Measurements from ENCODE around the gene LRRC49.
"Not testable (repeated sequence)": the region's sequence is repeated elsewhere in the genome, so short reads cannot be mapped to it uniquely, and the experiment has no call there.

The LRRC49 gene

GRCh38 chr15:70869346-70869745 is 23.3 kb upstream of the LRRC49 start:
- no peak for DNase-seq

- DNase-seq: no peak
Measured at GRCh38 chr15:70870051-70870450, 22.6 kb upstream of the LRRC49 start.

- DNase-seq: not testable (repeated sequence)
Measured at GRCh38 chr15:70871490-70871889, 21.1 kb upstream of the LRRC49 start.

- no peak for DNase-seq
Measured at GRCh38 chr15:70873232-70874054, 19.2 kb upstream of the LRRC49 start.

- no peak for DNase-seq
Measured at GRCh38 chr15:70875001-70875782, 17.4 kb upstream of the LRRC49 start.

- DNase-seq: no peak
Measured at GRCh38 chr15:70876011-70876410, 16.6 kb upstream of the LRRC49 start.

- no peak for DNase-seq
Measured at GRCh38 chr15:70876683-70877082, 15.9 kb upstream of the LRRC49 start.

- DNase-seq: no peak
Measured at GRCh38 chr15:70879401-70879800, 13.2 kb upstream of the LRRC49 start.

- DNase-seq: no peak
Measured at GRCh38 chr15:70880781-70881180, 11.8 kb upstream of the LRRC49 start.

GRCh38 chr15:70882361-70882760 is 10.3 kb upstream of the LRRC49 start:
- DNase-seq: no peak

GRCh38 chr15:70892912-70893560 is 410 bp downstream of the LRRC49 start:
- DNase-seq: peak; percentile 18

- DNase-seq: no peak
Measured at GRCh38 chr15:70902107-70902506, 9.5 kb downstream of the LRRC49 start.

GRCh38 chr15:70906842-70907241 is 14.2 kb downstream of the LRRC49 start:
- no peak for DNase-seq

- no peak for DNase-seq
Measured at GRCh38 chr15:70907784-70908471, 15.3 kb downstream of the LRRC49 start.

GRCh38 chr15:70910958-70911357 is 18.3 kb downstream of the LRRC49 start:
- no peak for DNase-seq

- DNase-seq: no peak
Measured at GRCh38 chr15:70912187-70912586, 19.6 kb downstream of the LRRC49 start.

- DNase-seq: no peak
Measured at GRCh38 chr15:70916531-70916930, 23.9 kb downstream of the LRRC49 start.

- no peak for DNase-seq
Measured at GRCh38 chr15:70917955-70918354, 25.3 kb downstream of the LRRC49 start.

GRCh38 chr15:70920981-70921696 is 28.5 kb downstream of the LRRC49 start:
- no peak for DNase-seq

- no peak for DNase-seq
Measured at GRCh38 chr15:70922119-70922518, 29.5 kb downstream of the LRRC49 start.

GRCh38 chr15:70923311-70924080 is 30.9 kb downstream of the LRRC49 start:
- no peak for DNase-seq

GRCh38 chr15:70926914-70927313 is 34.3 kb downstream of the LRRC49 start:
- DNase-seq: not testable (repeated sequence)

All from DMS79 (cell line).